ENCODE results near the gene B4GALNT2.
"Not testable (repeated sequence)": the region's sequence is repeated elsewhere in the genome, so short reads cannot be mapped to it uniquely, and the experiment has no call there.

The B4GALNT2 gene

DNA sequence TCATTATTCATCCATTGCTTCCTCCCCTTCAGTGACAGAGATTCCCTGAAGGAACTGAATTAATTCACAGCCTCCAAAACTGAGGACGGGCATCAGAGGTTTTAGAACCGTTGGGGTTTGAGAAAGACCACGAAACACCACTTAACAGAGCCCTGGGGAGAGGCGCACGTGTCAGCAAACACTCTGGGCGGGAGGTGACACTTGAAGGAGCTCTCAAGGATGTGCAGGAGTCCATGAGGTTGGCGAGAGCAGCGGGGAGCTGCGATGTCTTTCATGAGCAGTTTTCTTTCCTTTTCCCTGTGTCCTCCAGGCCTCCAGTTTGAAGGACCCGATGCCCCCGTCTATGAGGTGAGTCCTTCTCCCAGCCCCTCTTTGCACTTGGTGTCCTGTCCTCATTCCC, 23.7 kb downstream of the B4GALNT2 start:
- H3K4me3 ChIP-seq (ENCODE audit: low read length), result no peak overlapping the region
- H3K27ac ChIP-seq (ENCODE audit: low read length), result no peak overlapping the region
- no peaks in the 10 kb centered on the region for H3K27me3 ChIP-seq (ENCODE audit: control insufficient read depth, insufficient read depth, low read length)
- no peaks in the 10 kb centered on the region for H3K4me1 ChIP-seq (ENCODE audit: control insufficient read depth, low read depth, low read length)
- H3K36me3 ChIP-seq (ENCODE audit: control insufficient read depth, low read depth, low read length), result no peaks in the 10 kb centered on the region
- H3K9me3 ChIP-seq (ENCODE audit: control insufficient read depth, low read depth, low read length), result no peaks in the 10 kb centered on the region
- no peak overlapping the region for H3K9ac ChIP-seq (ENCODE audit: low read length)

DNA sequence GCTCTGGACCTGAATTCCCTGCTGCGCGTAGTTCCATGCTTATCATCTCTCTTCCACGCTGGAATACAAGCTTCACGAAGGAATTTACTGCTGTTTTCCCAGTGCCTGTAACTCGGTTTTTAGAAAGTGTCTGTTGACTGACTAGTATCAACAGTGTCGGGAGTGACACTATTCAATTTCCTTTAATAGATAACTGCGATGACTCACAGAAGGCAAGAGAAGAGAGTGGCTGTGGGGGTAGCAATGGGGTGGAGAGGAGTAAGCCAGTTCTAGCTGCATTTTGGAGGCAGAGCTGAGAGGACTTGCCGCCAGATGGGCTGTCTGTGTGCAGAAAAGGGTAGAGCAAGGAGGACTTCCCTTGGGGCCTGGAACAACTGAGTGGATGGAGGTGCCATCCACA, 25.2 kb downstream of the B4GALNT2 start:
- no peaks in the 10 kb centered on the region for H3K27me3 ChIP-seq (ENCODE audit: control insufficient read depth, insufficient read depth, low read length)
- no peaks in the 10 kb centered on the region for H3K36me3 ChIP-seq (ENCODE audit: control insufficient read depth, low read depth, low read length)
- no peak overlapping the region for H3K4me3 ChIP-seq (ENCODE audit: low read length)
- no peaks in the 10 kb centered on the region for H3K9me3 ChIP-seq (ENCODE audit: control insufficient read depth, low read depth, low read length)
- no peak overlapping the region for H3K27ac ChIP-seq (ENCODE audit: low read length)
- no peak overlapping the region for H3K9ac ChIP-seq (ENCODE audit: low read length)
- H3K4me1 ChIP-seq (ENCODE audit: control insufficient read depth, low read depth, low read length), result no peaks in the 10 kb centered on the region

DNA sequence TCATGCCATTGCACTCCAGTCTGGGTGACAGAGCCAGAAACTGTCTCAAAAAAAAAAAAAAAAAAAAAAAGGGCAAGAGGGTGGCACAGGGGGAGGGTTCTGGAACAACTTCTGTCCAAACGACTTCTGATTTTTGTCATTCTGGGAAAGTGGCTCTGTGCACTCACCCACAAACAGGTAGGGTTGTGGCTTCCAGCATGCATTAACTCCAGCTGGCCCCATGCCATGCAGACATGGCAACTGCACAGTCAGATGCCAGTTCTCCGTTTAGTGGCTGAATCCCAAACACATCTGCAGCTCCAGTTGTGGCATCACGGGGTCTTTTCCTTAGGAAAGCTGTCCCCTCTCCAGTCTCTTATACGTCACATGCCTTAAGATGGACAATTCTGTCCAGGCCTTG, 30.3 kb downstream of the B4GALNT2 start:
- Histone ChIP-seq H3K4me3 (ENCODE audit: low read length) (no peak overlapping the region), H3K9me3 (ENCODE audit: control insufficient read depth, low read depth, low read length) (no peaks in the 10 kb centered on the region), H3K4me1 (ENCODE audit: control insufficient read depth, low read depth, low read length) (no peaks in the 10 kb centered on the region), H3K27ac (ENCODE audit: low read length) (no peak overlapping the region), H3K9ac (ENCODE audit: low read length) (no peak overlapping the region), H3K36me3 (ENCODE audit: control insufficient read depth, low read depth, low read length) (no peaks in the 10 kb centered on the region), H3K27me3 (ENCODE audit: control insufficient read depth, insufficient read depth, low read length) (peaks cover 4% of the 10 kb centered on the region)

DNA sequence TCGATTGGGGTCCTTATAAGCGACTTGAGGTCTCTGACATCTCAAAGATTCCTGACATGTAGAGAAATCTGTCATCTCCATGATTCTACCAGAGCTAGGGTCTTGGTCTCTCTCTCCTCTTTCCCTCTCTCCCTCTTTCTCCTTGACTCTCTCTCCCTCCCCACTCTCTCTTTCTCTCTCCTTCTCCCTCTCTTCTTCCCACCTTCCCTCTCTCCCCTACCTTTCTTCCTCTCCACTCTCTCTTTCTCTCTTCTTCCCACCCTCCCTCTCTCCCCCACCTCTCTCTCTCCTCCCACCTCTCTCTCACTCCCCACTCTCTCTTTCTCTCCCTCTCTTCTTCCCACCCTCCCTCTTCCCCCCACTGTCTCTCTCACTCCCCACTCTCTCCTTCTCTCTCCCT, 32.6 kb downstream of the B4GALNT2 start:
- H3K36me3 ChIP-seq (ENCODE audit: control insufficient read depth, low read depth, low read length), result no peaks in the 10 kb centered on the region
- no peaks in the 10 kb centered on the region for H3K4me1 ChIP-seq (ENCODE audit: control insufficient read depth, low read depth, low read length)
- peaks cover 4% of the 10 kb centered on the region for H3K27me3 ChIP-seq (ENCODE audit: control insufficient read depth, insufficient read depth, low read length)
- H3K4me3 ChIP-seq (ENCODE audit: low read length), result no peak overlapping the region
- H3K27ac ChIP-seq (ENCODE audit: low read length), result no peak overlapping the region
- H3K9me3 ChIP-seq (ENCODE audit: control insufficient read depth, low read depth, low read length), result no peaks in the 10 kb centered on the region
- no peak overlapping the region for H3K9ac ChIP-seq (ENCODE audit: low read length)

DNA sequence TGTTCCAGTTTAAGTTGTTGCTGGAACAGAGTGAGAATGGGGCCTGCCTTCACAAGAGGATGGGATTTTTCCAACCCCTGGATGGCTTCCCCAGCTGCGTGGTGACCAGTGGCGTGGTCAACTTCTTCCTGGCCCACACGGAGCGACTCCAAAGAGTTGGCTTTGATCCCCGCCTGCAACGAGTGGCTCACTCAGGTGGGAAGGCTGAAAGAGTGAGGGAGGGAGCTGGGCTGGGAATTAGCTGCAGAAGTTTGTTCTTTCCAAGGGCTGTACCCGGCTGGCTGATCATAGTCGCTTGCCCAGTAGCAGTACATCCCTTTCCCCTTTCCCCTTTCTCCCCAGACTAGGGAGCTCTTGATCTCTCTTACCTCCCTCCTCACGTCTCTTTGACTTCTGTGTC, 36.1 kb downstream of the B4GALNT2 start:
- Histone ChIP-seq H3K27ac (ENCODE audit: low read length) (no peak overlapping the region), H3K9me3 (ENCODE audit: control insufficient read depth, low read depth, low read length) (no peaks in the 10 kb centered on the region), H3K4me3 (ENCODE audit: low read length) (no peak overlapping the region), H3K36me3 (ENCODE audit: control insufficient read depth, low read depth, low read length) (no peaks in the 10 kb centered on the region), H3K27me3 (ENCODE audit: control insufficient read depth, insufficient read depth, low read length) (peaks cover 4% of the 10 kb centered on the region), H3K4me1 (ENCODE audit: control insufficient read depth, low read depth, low read length) (no peaks in the 10 kb centered on the region), H3K9ac (ENCODE audit: low read length) (no peak overlapping the region)

DNA sequence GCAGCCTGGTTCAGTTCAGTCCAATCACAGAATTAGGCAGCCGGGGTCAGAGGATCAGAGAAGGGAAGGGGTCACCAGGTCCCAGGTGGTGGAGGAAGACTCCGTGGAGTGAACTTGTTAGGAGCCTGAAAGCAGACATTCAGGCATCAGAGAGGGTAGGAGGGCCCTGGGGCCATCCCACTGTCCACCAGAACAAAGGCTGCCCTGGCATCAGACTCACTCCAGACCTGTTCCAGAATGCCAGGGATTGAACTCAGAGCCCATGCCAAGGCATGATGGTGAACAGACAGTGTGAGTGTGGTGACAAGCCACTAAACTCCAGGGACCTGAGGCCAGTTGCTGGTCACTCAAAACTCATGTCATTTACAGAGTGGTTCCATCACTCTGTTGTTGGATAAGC, 37.6 kb downstream of the B4GALNT2 start:
- Histone ChIP-seq H3K4me1 (ENCODE audit: control insufficient read depth, low read depth, low read length) (no peaks in the 10 kb centered on the region), H3K4me3 (ENCODE audit: low read length) (no peak overlapping the region), H3K27me3 (ENCODE audit: control insufficient read depth, insufficient read depth, low read length) (peaks cover 4% of the 10 kb centered on the region), H3K36me3 (ENCODE audit: control insufficient read depth, low read depth, low read length) (no peaks in the 10 kb centered on the region), H3K9me3 (ENCODE audit: control insufficient read depth, low read depth, low read length) (peaks cover 4% of the 10 kb centered on the region), H3K27ac (ENCODE audit: low read length) (no peak overlapping the region), H3K9ac (ENCODE audit: low read length) (no peak overlapping the region)

DNA sequence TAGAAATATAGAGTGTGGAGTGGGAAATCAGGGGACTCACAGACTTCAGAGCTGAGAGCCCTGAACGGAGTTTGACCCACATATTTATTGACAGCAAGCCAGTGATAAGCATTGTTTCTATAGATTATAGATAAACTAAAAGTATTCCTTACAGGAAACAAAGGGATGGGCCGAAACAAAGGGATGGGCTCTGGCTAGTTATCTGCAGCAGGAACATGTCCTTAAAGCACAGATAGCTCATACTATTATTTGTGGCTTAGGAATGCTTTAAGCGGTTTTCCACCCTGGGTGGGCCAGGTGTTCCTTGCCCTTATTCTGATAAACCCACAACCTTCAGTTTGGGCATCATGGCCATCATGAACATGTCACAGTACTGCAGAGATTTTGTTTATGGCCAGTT, 38.1 kb downstream of the B4GALNT2 start:
- H3K36me3 ChIP-seq (ENCODE audit: control insufficient read depth, low read depth, low read length); H3K9ac ChIP-seq (ENCODE audit: low read length); H3K27me3 ChIP-seq (ENCODE audit: control insufficient read depth, insufficient read depth, low read length); H3K9me3 ChIP-seq (ENCODE audit: control insufficient read depth, low read depth, low read length); H3K4me1 ChIP-seq (ENCODE audit: control insufficient read depth, low read depth, low read length); H3K27ac ChIP-seq (ENCODE audit: low read length); H3K4me3 ChIP-seq (ENCODE audit: low read length): not testable (repeated sequence)

DNA sequence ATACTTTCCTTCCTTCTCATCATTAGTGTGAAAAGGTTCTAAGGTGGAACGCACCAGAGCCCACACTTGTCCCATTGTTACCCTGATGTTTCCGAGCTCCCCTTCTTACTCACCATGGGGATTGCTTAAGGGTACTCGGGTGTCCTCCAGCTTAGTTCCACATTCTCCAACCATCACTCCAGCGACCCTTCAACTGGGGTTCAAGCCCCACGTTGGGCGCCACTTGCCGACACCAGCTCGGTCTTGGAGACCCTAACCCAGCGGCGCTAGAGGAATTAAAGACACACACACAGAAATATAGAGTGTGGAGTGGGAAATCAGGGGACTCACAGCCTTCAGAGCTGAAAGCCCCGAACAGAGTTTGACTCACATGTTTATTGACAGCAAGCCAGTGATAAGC, 43.4 kb downstream of the B4GALNT2 start:
- H3K36me3 ChIP-seq (ENCODE audit: control insufficient read depth, low read depth, low read length); H3K4me1 ChIP-seq (ENCODE audit: control insufficient read depth, low read depth, low read length); H3K4me3 ChIP-seq (ENCODE audit: low read length); H3K27ac ChIP-seq (ENCODE audit: low read length); H3K9ac ChIP-seq (ENCODE audit: low read length); H3K9me3 ChIP-seq (ENCODE audit: control insufficient read depth, low read depth, low read length); H3K27me3 ChIP-seq (ENCODE audit: control insufficient read depth, insufficient read depth, low read length): not testable (repeated sequence)

DNA sequence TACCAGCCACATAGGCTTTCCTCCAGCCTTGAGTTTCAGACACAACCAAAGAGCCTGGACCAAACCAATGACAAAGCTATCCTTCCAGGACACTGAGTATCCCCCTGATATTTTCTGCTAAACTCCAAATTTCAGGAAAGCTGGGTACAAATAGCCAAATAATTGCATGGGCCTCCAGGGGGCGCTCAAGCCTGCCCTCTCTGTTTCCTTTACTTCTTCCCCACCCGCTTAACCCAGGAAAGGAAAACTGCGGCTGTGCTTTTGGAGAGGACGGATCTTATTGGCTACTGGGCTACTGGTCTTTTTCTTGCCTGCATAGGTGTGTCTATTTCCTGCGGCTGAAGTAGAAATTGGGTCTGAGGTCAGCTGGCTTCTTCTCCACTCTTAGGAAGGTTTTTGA, 47.7 kb downstream of the B4GALNT2 start:
- no peak overlapping the region for H3K27ac ChIP-seq (ENCODE audit: low read length)
- H3K9me3 ChIP-seq (ENCODE audit: control insufficient read depth, low read depth, low read length), result no peaks in the 10 kb centered on the region
- H3K36me3 ChIP-seq (ENCODE audit: control insufficient read depth, low read depth, low read length), result no peaks in the 10 kb centered on the region
- H3K4me1 ChIP-seq (ENCODE audit: control insufficient read depth, low read depth, low read length), result no peaks in the 10 kb centered on the region
- H3K4me3 ChIP-seq (ENCODE audit: low read length), result no peak overlapping the region
- H3K9ac ChIP-seq (ENCODE audit: low read length), result no peak overlapping the region
- H3K27me3 ChIP-seq (ENCODE audit: control insufficient read depth, insufficient read depth, low read length), result no peaks in the 10 kb centered on the region

DNA sequence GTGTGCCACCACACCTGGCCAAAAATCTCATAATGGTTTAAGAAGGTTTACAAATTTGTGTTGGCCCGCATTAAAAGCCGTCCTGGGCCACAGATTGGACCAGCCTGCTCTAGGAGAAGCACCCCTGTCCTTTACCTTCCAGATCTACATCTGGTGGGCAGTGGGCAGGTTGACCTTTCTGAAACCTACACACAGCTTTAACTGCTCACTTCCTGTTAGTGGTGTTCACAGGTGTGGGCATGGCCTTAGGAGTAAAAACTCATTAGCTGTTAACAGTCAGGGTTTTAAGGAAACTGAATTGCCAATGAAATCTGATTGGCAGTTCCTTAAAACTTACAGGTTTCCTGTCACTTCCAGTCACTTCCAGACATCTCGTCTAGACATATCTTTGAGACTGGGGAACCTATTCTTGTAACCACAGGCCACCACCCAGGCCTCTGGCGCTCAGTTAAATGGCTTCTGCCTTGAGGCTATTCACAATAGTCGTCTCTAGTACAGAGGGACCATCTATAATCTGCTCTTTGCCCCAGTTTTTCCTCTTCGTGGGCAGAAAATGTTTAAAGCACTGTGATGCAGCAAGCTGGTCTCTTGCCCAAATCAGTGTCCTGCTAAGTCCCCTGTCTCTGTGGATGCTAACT, 48.5 kb downstream of the B4GALNT2 start:
- Histone ChIP-seq H3K27me3 (ENCODE audit: control insufficient read depth, insufficient read depth, low read length) (no peaks in the 10 kb centered on the region), H3K4me3 (ENCODE audit: low read length) (no peak overlapping the region), H3K9me3 (ENCODE audit: control insufficient read depth, low read depth, low read length) (no peaks in the 10 kb centered on the region), H3K4me1 (ENCODE audit: control insufficient read depth, low read depth, low read length) (no peaks in the 10 kb centered on the region), H3K27ac (ENCODE audit: low read length) (no peak overlapping the region), H3K9ac (ENCODE audit: low read length) (no peak overlapping the region), H3K36me3 (ENCODE audit: control insufficient read depth, low read depth, low read length) (no peaks in the 10 kb centered on the region)

DNA sequence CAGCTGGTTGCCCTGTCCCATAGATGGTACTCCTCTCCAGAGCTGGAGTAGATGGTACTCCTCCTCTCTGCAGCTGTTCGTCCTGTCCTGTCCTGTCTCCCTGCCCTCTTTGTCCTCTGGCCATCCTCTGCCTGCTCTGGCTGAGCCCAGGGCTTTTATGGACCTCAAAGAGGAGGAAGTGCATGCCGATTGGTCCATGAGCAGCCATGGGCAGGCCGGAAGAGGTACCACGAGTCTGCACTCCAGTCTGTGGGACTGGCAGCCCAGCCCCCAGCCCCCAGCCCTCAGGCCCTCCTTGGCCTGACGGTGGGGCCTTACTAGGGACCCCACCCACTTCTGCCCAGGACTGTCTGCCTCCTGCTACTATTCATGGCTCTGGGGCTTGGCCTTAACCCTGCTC, 50.8 kb downstream of the B4GALNT2 start:
- no peaks in the 10 kb centered on the region for H3K9me3 ChIP-seq (ENCODE audit: control insufficient read depth, low read depth, low read length)
- H3K4me1 ChIP-seq (ENCODE audit: control insufficient read depth, low read depth, low read length), result no peaks in the 10 kb centered on the region
- no peak overlapping the region for H3K9ac ChIP-seq (ENCODE audit: low read length)
- H3K36me3 ChIP-seq (ENCODE audit: control insufficient read depth, low read depth, low read length), result no peaks in the 10 kb centered on the region
- no peaks in the 10 kb centered on the region for H3K27me3 ChIP-seq (ENCODE audit: control insufficient read depth, insufficient read depth, low read length)
- H3K27ac ChIP-seq (ENCODE audit: low read length), result no peak overlapping the region
- no peak overlapping the region for H3K4me3 ChIP-seq (ENCODE audit: low read length)

DNA sequence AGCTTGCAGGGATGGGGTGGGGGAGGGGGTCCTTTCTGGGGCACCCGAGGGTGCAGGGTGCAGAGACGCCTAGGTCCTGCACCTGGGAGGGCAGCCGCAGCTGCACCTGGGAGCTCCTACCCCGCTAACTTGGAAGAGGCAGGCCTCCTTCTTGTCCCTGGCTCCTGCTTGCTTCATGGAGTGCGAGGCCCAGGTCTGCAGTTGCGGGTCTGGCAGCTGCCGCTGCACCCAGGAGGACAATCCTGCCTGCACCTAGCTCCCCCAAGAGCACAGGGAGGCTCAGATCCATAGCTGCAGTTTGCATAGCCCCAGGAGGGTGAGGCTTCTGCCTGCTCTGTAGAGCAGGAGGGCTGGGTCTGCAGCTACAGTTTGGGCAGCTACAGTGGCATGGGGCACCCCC, 51.2 kb downstream of the B4GALNT2 start:
- H3K36me3 ChIP-seq (ENCODE audit: control insufficient read depth, low read depth, low read length), result no peaks in the 10 kb centered on the region
- no peaks in the 10 kb centered on the region for H3K27me3 ChIP-seq (ENCODE audit: control insufficient read depth, insufficient read depth, low read length)
- no peaks in the 10 kb centered on the region for H3K4me1 ChIP-seq (ENCODE audit: control insufficient read depth, low read depth, low read length)
- H3K9me3 ChIP-seq (ENCODE audit: control insufficient read depth, low read depth, low read length), result no peaks in the 10 kb centered on the region
- no peak overlapping the region for H3K9ac ChIP-seq (ENCODE audit: low read length)
- H3K27ac ChIP-seq (ENCODE audit: low read length), result no peak overlapping the region
- H3K4me3 ChIP-seq (ENCODE audit: low read length), result no peak overlapping the region

Data from iPS-18a (cell line).